ACHN (cell line): ENCODE data around the gene PTPRK.
"Not testable (repeated sequence)": the region's sequence is repeated elsewhere in the genome, so short reads cannot be mapped to it uniquely, and the experiment has no call there.

ENCODE experiments used
- DNase-seq: peaks from one replicate; pipeline ENCODE4 v3.0.0-alpha.2; 2015
- in situ Hi-C: cut with HindIII; loops from 2 replicates; pipeline ENCODE4 v1.10.0; 2017; ENCODE audit warnings: low sequenced_read_pairs, low pct_ligation_motif_present, low pct_unique_long_range_greater_than_20kb

The PTPRK gene

GRCh38 chr6:127954082-127954481, 566.3 kb downstream of the PTPRK start:
- in situ Hi-C loops: no loop called here
- no peak for DNase-seq

GRCh38 chr6:127952831-127953230, 567.6 kb downstream of the PTPRK start:
- no peak for DNase-seq
- in situ Hi-C loops: no loop called here

GRCh38 chr6:127952176-127952575, 568.2 kb downstream of the PTPRK start:
- no peak for DNase-seq
- in situ Hi-C loops: no loop called here

- in situ Hi-C loops: no loop called here
- DNase-seq: no peak
These were observed 569.1 kb downstream of the PTPRK start for GRCh38 chr6:127951172-127951917.

DNA sequence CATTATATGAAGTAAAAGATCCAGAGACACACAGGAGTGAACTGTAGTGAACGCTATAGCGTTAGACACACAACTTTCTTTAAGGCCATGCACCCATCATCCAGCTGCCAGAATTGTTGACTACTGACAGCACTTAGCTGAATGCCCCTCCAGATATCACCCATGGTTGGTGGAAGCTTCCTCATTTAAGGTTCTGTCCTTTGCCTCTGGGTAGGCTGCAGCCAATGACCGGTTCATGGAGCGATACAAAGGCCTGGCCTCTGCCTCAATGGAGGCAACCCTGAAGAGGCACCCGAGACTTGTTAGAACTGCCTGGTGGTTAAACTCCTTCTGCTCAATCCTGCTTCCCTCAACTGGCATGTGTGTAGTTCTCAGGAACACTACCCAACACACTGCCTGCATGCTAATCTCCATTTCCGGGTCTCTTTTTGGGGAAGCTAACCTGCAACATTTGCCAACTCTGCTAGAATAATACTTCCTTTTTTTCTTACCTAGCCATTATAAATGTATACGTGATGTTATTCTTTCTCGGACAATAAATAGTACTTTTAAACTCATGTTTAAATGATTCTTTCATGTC, 569.7 kb downstream of the PTPRK start:
- in situ Hi-C loops: no loop called here
- no peak for DNase-seq

DNA sequence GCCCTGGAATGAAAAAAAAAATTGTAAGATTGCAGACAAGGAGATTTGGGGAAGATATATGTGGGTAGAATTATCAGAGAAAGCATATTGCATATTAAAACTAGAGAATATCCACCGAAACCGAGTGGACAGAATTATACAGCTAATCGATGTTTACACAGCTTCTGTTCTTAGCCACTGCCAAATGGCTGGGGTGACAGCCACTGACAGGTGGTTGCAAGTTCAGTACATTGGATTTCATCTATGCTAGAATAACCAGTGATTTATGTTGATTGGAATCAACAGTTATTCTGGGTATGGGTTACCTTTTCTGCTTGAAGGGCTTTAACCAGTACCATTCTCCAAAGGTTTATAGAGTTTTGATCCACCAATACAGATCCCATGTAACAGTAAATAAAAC, 571.1 kb downstream of the PTPRK start:
- no peak for DNase-seq
- in situ Hi-C loops: no loop called here

GRCh38 chr6:127946388-127946787, 574.0 kb downstream of the PTPRK start:
- in situ Hi-C loops: no loop called here
- DNase-seq: no peak

- in situ Hi-C loops: no loop called here
- DNase-seq: no peak
These were observed 574.8 kb downstream of the PTPRK start for GRCh38 chr6:127945434-127946097.

DNA sequence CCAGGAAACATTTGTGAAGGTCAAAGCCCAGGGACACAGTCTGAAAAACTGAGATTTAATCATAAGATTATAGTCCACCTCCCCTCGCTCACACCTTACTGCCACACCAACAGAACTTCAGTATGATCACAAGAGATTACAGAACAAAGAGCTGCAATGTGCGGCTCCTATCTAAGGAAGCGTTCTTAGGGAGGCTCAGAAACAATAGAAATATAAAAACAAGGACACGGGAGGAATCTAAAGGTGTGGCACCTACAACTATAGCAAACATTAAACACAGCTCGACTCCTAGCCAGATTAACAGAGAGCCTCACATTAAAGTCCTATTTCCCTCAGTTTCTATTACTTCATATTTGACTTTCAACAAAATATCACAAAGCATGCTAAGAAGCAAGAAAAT, 579.2 kb downstream of the PTPRK start:
- no peak for DNase-seq
- in situ Hi-C loops: no loop called here

- no peak for DNase-seq
- in situ Hi-C loops: no loop called here
These were observed 580.8 kb downstream of the PTPRK start for GRCh38 chr6:127939442-127940066.

DNA sequence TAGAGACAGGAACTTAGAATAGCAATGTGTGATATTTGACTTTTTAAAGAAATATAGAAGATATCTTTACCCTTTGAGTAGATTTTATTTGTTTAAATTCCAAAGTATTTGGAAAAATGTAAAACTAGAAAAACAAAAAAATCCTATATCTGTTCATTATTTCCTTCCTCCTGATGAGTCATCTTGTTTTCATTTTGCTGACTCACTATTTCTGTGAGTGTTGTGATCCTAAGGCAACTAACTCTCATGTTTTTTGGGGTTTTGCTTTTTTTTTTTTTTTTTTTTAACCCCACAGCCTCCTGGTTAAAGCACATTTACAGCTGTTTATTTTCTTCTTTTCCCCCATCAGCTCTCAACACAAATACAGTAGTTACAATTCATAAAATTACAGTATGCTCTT, 581.7 kb downstream of the PTPRK start:
- peak; percentile 35 for DNase-seq
- in situ Hi-C loops: no loop called here

- in situ Hi-C loops: no loop called here
- no peak for DNase-seq
These were observed 582.7 kb downstream of the PTPRK start for GRCh38 chr6:127937747-127938146.

GRCh38 chr6:127937102-127937501, 583.3 kb downstream of the PTPRK start:
- no peak for DNase-seq
- in situ Hi-C loops: no loop called here

- in situ Hi-C loops: no loop called here
- DNase-seq: no peak
These were observed 585.4 kb downstream of the PTPRK start for GRCh38 chr6:127934956-127935355.

DNA sequence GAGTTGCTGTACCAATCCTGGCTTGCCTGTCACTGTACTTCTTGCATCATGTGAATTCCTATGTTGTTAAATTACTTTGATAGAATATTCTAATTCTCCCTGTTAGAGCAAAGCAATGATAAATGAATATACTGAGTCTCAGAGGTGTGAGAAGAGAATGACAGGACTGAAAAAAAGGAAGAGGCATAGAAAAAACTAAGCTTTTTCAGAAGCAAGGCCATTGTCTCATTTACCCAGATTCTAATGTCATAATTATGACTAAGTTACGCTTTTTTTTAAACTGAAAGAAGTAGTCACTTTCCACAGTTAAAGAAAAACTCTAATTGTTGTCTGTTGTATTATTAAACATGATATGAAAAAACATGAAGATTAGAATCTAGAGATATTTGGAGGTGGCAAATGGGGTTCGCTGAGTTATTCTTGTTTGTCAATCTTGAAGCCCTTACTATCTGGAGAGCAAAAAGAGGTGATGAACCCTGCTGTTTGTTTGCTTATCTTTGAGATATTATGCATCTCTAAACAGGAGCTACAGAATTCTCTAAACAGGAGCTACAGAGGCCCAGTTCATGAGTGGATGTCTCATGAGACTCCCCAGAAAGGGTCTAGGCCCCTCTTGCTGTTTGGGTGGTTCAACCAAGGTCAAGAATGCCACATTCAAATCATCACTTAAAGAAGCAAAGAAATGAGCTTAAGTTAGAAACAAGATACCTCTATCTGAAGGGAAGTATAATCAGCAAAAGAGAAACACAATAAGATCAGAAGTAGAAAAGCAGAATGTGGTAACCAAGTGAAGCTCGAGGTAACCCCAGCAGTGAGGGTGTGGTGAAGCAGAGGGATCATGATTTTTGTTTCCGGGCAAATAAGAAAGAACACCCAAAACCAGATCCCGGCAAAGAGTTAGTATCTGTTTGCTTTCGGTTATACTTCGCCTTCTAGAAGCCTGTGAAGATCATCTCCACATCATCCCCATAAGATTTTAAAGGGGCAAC, 586.3 kb downstream of the PTPRK start:
- no peak for DNase-seq
- in situ Hi-C loops: no loop called here

GRCh38 chr6:127933137-127933536, 587.3 kb downstream of the PTPRK start:
- no peak for DNase-seq
- in situ Hi-C loops: no loop called here

GRCh38 chr6:127932708-127933107, 587.7 kb downstream of the PTPRK start:
- in situ Hi-C loops: no loop called here
- DNase-seq: no peak

- in situ Hi-C loops: not testable (repeated sequence)
These were observed 594.0 kb downstream of the PTPRK start for GRCh38 chr6:127926441-127926840.

More at GRCh38 chr6:127926441-127926840, 594.0 kb downstream of the PTPRK start:
- not testable (repeated sequence) for DNase-seq
